ENCODE measurements around the gene INTS4.
"Not testable (repeated sequence)": the region's sequence is repeated elsewhere in the genome, so short reads cannot be mapped to it uniquely, and the experiment has no call there.

The INTS4 gene, protein sequence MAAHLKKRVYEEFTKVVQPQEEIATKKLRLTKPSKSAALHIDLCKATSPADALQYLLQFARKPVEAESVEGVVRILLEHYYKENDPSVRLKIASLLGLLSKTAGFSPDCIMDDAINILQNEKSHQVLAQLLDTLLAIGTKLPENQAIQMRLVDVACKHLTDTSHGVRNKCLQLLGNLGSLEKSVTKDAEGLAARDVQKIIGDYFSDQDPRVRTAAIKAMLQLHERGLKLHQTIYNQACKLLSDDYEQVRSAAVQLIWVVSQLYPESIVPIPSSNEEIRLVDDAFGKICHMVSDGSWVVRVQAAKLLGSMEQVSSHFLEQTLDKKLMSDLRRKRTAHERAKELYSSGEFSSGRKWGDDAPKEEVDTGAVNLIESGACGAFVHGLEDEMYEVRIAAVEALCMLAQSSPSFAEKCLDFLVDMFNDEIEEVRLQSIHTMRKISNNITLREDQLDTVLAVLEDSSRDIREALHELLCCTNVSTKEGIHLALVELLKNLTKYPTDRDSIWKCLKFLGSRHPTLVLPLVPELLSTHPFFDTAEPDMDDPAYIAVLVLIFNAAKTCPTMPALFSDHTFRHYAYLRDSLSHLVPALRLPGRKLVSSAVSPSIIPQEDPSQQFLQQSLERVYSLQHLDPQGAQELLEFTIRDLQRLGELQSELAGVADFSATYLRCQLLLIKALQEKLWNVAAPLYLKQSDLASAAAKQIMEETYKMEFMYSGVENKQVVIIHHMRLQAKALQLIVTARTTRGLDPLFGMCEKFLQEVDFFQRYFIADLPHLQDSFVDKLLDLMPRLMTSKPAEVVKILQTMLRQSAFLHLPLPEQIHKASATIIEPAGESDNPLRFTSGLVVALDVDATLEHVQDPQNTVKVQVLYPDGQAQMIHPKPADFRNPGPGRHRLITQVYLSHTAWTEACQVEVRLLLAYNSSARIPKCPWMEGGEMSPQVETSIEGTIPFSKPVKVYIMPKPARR

DNA sequence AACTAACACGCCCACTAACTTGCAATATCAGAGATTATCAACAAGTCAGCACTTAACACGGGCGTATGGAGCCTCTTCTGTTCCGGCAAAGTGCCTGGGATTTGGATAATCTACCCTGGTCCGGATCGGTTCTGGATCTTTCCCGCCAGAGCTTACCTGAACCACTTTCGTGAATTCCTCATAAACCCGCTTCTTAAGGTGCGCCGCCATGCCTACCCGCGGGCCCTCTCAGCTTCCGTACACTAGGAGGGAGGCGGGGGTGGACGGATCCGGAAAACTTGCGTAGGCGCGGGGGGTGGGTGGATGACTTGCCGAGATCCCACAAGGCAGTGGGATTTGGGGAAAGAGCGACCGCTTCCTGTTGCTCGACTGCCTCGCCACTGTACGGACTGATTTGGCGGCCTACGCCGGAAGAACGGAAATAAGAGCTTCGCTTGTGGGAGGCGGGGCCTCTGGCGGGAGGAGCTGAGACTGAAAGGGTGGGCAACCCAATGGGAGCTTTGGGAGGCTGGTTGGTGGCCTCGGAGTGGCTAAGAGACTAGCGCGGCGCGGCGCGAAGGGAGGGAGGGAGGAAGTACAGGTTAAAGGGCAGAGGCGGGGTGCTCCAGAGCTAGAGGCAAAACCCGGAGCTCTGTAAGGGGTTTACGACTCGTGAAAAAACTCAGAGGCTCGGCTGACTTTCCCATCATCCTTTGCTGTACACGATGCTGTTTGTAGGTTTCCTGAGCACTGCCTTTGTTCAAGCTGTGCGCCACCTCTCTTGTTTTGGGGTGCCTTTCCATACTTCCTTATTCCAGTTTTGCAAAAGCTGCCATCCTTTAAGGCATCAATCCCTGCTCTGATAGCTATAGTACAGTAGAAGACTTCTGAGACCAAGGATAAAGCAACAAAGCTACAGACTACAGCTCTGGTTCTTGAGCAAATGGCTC, at the start of gene INTS4:
Gene INTS4 (minus strand): TSS at position 235 of the 929 bp plus-strand sequence. CDS start 25 bp downstream, at position 210.
- peak; percentile 99 for ATAC-seq
- TF ChIP-seq BACH2 (CRISPR knock-in tag; IDR thresholded peaks at IDR 0.05; ENCODE audit: borderline replicate concordance) (no peak), ZFP3 (CRISPR knock-in tag; IDR thresholded peaks at IDR 0.05) (0 out of 2 replicates have a peak, but pooled peaks have one; percentile 36)
- TF ChIP-seq, protein P1, sequence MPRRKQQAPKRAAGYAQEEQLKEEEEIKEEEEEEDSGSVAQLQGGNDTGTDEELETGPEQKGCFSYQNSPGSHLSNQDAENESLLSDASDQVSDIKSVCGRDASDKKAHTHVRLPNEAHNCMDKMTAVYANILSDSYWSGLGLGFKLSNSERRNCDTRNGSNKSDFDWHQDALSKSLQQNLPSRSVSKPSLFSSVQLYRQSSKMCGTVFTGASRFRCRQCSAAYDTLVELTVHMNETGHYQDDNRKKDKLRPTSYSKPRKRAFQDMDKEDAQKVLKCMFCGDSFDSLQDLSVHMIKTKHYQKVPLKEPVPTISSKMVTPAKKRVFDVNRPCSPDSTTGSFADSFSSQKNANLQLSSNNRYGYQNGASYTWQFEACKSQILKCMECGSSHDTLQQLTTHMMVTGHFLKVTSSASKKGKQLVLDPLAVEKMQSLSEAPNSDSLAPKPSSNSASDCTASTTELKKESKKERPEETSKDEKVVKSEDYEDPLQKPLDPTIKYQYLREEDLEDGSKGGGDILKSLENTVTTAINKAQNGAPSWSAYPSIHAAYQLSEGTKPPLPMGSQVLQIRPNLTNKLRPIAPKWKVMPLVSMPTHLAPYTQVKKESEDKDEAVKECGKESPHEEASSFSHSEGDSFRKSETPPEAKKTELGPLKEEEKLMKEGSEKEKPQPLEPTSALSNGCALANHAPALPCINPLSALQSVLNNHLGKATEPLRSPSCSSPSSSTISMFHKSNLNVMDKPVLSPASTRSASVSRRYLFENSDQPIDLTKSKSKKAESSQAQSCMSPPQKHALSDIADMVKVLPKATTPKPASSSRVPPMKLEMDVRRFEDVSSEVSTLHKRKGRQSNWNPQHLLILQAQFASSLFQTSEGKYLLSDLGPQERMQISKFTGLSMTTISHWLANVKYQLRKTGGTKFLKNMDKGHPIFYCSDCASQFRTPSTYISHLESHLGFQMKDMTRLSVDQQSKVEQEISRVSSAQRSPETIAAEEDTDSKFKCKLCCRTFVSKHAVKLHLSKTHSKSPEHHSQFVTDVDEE (CRISPR knock-in tag; IDR thresholded peaks at IDR 0.05), result peak; percentile 52; the same call in 1 of the 2 replicates

DNA sequence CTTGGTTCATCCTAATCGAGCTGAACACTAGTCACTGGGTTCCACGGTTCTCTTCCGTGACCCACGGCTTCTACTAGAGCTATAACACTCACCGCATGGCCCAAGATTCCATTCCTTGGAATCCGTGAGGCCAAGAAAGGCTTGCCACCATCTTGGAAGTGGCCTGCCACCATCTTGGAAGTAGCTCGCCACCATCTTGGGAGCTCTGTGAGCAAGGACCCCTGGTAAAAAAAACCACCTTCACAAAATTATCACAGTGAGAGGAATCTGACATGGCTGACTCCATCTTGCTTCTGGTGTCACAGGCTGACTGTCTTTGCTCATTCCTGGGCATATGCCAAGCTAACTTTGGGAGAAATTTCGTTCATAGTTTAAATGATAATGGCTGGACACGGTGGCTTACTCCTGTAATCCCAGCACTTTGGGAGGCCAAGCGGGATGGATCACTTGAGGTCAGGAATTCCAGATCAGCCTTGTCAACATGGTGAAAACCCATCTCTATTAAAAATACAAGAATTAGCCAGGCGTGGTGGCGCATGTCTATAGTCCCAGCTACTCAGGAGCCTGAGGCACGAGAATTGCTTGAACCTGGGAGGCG, 47.5 kb upstream of the INTS4 start:
- TF ChIP-seq BACH2 (CRISPR knock-in tag; IDR thresholded peaks at IDR 0.05; ENCODE audit: borderline replicate concordance) (no peak), TCF4 (CRISPR knock-in tag; IDR thresholded peaks at IDR 0.05; ENCODE audit: borderline replicate concordance) (no peak), TOX (CRISPR knock-in tag; IDR thresholded peaks at IDR 0.05; ENCODE audit: borderline replicate concordance) (no peak), PPARA (CRISPR knock-in tag; IDR thresholded peaks at IDR 0.05; ENCODE audit: borderline replicate concordance) (no peak), ZC3H10 (CRISPR knock-in tag; IDR thresholded peaks at IDR 0.05) (no peak)
- TF ChIP-seq, protein P2, sequence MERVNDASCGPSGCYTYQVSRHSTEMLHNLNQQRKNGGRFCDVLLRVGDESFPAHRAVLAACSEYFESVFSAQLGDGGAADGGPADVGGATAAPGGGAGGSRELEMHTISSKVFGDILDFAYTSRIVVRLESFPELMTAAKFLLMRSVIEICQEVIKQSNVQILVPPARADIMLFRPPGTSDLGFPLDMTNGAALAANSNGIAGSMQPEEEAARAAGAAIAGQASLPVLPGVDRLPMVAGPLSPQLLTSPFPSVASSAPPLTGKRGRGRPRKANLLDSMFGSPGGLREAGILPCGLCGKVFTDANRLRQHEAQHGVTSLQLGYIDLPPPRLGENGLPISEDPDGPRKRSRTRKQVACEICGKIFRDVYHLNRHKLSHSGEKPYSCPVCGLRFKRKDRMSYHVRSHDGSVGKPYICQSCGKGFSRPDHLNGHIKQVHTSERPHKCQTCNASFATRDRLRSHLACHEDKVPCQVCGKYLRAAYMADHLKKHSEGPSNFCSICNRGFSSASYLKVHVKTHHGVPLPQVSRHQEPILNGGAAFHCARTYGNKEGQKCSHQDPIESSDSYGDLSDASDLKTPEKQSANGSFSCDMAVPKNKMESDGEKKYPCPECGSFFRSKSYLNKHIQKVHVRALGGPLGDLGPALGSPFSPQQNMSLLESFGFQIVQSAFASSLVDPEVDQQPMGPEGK (CRISPR knock-in tag; IDR thresholded peaks at IDR 0.05; ENCODE audit: borderline replicate concordance), result no peak
- TF ChIP-seq, protein P3, sequence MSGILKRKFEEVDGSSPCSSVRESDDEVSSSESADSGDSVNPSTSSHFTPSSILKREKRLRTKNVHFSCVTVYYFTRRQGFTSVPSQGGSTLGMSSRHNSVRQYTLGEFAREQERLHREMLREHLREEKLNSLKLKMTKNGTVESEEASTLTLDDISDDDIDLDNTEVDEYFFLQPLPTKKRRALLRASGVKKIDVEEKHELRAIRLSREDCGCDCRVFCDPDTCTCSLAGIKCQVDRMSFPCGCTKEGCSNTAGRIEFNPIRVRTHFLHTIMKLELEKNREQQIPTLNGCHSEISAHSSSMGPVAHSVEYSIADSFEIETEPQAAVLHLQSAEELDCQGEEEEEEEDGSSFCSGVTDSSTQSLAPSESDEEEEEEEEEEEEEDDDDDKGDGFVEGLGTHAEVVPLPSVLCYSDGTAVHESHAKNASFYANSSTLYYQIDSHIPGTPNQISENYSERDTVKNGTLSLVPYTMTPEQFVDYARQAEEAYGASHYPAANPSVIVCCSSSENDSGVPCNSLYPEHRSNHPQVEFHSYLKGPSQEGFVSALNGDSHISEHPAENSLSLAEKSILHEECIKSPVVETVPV (CRISPR knock-in tag; IDR thresholded peaks at IDR 0.05), result no peak
- no peak for ATAC-seq

DNA sequence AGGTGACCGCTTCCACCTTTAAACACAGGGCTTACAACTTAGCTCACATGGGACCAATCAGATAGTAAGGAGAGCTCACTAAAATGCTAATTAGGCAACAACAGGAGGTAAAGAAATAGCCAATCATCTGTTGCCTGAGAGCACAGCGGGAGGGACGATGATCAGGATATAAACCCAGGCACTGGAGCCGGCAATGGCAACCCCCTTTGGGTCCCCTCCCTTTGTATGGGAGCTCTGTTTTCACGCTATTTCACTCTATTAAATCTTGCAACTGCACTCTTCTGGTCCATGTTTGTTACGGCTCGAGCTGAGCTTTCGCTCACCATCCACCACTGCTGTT, 46.9 kb upstream of the INTS4 start:
- not testable (repeated sequence) for ATAC-seq

DNA sequence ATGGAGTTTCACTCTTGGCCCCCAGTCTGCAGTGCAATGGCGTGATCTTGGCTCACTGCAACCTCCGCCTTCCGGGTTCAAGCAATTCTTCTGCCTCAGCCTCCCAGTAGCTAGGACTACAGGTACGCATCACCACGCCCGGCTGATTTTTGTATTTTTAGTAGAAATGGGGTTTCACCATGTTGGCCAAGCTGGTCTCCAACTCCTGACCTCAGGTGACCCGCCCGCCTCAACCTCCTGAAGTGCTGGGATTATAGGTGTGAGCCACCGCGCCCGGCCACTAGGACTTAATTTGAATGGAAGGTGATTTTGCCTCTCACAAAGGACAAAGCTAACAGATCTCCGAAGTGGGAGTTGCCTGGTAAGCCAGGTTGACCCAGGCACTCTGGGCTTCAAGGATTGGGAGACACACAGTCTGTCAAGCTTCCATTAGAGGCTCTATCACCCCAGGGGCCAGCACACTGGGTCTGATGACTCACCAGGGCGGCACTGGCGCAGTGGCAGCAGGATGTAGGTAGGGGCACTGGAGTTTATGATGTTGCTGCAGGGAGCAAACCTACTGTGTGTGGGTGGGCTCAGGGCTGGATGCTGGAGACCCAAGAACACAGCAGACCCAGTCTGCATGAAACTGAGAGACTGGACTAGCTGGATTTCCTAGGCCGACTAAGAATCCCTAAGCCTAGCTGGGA, 46.4 kb upstream of the INTS4 start:
- no peak for ATAC-seq
- TF ChIP-seq RARB (CRISPR knock-in tag; IDR thresholded peaks at IDR 0.05), result no peak
- no peak for TF ChIP-seq TOX (CRISPR knock-in tag; IDR thresholded peaks at IDR 0.05; ENCODE audit: borderline replicate concordance)
- TF ChIP-seq, protein P4, sequence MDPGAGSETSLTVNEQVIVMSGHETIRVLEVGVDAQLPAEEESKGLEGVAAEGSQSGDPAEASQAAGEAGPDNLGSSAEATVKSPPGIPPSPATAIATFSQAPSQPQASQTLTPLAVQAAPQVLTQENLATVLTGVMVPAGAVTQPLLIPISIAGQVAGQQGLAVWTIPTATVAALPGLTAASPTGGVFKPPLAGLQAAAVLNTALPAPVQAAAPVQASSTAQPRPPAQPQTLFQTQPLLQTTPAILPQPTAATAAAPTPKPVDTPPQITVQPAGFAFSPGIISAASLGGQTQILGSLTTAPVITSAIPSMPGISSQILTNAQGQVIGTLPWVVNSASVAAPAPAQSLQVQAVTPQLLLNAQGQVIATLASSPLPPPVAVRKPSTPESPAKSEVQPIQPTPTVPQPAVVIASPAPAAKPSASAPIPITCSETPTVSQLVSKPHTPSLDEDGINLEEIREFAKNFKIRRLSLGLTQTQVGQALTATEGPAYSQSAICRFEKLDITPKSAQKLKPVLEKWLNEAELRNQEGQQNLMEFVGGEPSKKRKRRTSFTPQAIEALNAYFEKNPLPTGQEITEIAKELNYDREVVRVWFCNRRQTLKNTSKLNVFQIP (CRISPR knock-in tag; IDR thresholded peaks at IDR 0.05; ENCODE audit: borderline replicate concordance, low read depth), result no peak
- TF ChIP-seq, protein P2 (CRISPR knock-in tag; IDR thresholded peaks at IDR 0.05; ENCODE audit: borderline replicate concordance), result no peak
- no peak for TF ChIP-seq ZNF565 (CRISPR knock-in tag; conservative IDR thresholded peaks at IDR 0.05; ENCODE audit: low read depth)
- TF ChIP-seq, protein P3 (CRISPR knock-in tag; IDR thresholded peaks at IDR 0.05), result no peak
- TF ChIP-seq SNAI2 (CRISPR knock-in tag; IDR thresholded peaks at IDR 0.05), result no peak
- TF ChIP-seq CSDC2 (CRISPR knock-in tag; IDR thresholded peaks at IDR 0.05), result no peak
- TF ChIP-seq ISL1 (CRISPR knock-in tag; IDR thresholded peaks at IDR 0.05), result no peak
- no peak for TF ChIP-seq BACH2 (CRISPR knock-in tag; IDR thresholded peaks at IDR 0.05; ENCODE audit: borderline replicate concordance)
